Smooth muscle cell (in vitro differentiated cells): ENCODE data around the gene ITSN1. TPM values are rescaled to one million over a fixed set of nuclear protein-coding genes. Genes with fewer than 3 reads are reported as not detected.
"Not testable (repeated sequence)": the region's sequence is repeated elsewhere in the genome, so short reads cannot be mapped to it uniquely, and the experiment has no call there.

ENCODE experiments used
- DNase-seq: peaks from one replicate; lab custom pipeline; 2025; ENCODE audit not compliant: unreplicated experiment; lab: John Stamatoyannopoulos, UW
- H2AFZ ChIP-seq: fragments of 200-600 bp; sonication (generic); 2 replicates; pipeline ENCODE4 v1.6.0; 2016; ENCODE audit warnings: antibody characterized with exemption, low read depth, mild to moderate bottlenecking
- H3F3A ChIP-seq: fragments of 200-600 bp; sonication (generic); 2 replicates; pipeline ENCODE4 v1.6.0; 2017; ENCODE audit warnings: antibody characterized with exemption, low read depth
- H3K27ac ChIP-seq: fragments of 200-600 bp; sonication (generic); 2 replicates; pipeline ENCODE4 v1.5.1; 2016; ENCODE audit warnings: low read depth, mild to moderate bottlenecking
- H3K27me3 ChIP-seq: fragments of 200-600 bp; sonication (generic); 2 replicates; pipeline ENCODE4 v1.6.1; 2016; ENCODE audit warnings: low read depth, mild to moderate bottlenecking
- H3K36me3 ChIP-seq: fragments of 200-600 bp; sonication (generic); 2 replicates; pipeline ENCODE4 v1.5.1; 2016; ENCODE audit warnings: low read depth
- H3K4me1 ChIP-seq: fragments of 200-600 bp; sonication (generic); 2 replicates; pipeline ENCODE4 v1.5.1; 2016; ENCODE audit warnings: low read depth
- H3K4me2 ChIP-seq: fragments of 200-600 bp; sonication (generic); 2 replicates; pipeline ENCODE4 v1.6.0; 2016; ENCODE audit warnings: mild to moderate bottlenecking
- H3K4me3 ChIP-seq: fragments of 200-600 bp; sonication (generic); 2 replicates; pipeline ENCODE4 v1.5.1; 2016; ENCODE audit warnings: mild to moderate bottlenecking
- H3K79me2 ChIP-seq: fragments of 200-600 bp; sonication (generic); 2 replicates; pipeline ENCODE4 v1.6.0; 2016; ENCODE audit warnings: low read depth, mild to moderate bottlenecking
- H3K9ac ChIP-seq: fragments of 200-600 bp; sonication (generic); 2 replicates; pipeline ENCODE4 v1.6.0; 2016; ENCODE audit warnings: low read depth
- H3K9me3 ChIP-seq: fragments of 200-600 bp; sonication (generic); replicated peaks from 2 replicates; pipeline ENCODE4 v1.5.1; 2016; ENCODE audit warnings: low read depth
- H4K20me1 ChIP-seq: fragments of 200-600 bp; sonication (generic); 2 replicates; pipeline ENCODE4 v1.6.0; 2016; ENCODE audit warnings: low read depth
- WGBS: methylation state at CpG from one replicate; pipeline ENCODE4 v1.1.7; 2016; ENCODE audit warnings: low lambda C conversion rate; 5-methylcytosine and 5-hydroxymethylcytosine counted together
- polyA plus RNA-seq: library from polyadenylated mRNA; unstranded; fragments of >200 nt; fragmentation: Nextera tagmentation; extraction: Ambion mirVana; gene quantifications from 2 replicates; pipeline ENCODE4 v1.2.1, GENCODE V29; 2016
- total RNA-seq: library from RNA; depleted of rRNA; stranded (reverse); fragments of >200 nt; gene quantifications from 2 replicates; pipeline ENCODE4 v1.2.3, GENCODE V29; 2014
- TF ChIP-seq, protein P1 (sequence below): fragments of 200-600 bp; sonication (generic); IDR thresholded peaks from 2 replicates; pipeline ENCODE4 v1.5.1; 2017; ENCODE audit warnings: borderline replicate concordance, mild to moderate bottlenecking, antibody characterized with exemption; ENCODE audit not compliant: insufficient read depth, poor library complexity, severe bottlenecking

The ITSN1 gene
- total and polyA plus RNA-seq, 2 experiments from 2014 or later = 36.4 to 76.5 TPM

DNA sequence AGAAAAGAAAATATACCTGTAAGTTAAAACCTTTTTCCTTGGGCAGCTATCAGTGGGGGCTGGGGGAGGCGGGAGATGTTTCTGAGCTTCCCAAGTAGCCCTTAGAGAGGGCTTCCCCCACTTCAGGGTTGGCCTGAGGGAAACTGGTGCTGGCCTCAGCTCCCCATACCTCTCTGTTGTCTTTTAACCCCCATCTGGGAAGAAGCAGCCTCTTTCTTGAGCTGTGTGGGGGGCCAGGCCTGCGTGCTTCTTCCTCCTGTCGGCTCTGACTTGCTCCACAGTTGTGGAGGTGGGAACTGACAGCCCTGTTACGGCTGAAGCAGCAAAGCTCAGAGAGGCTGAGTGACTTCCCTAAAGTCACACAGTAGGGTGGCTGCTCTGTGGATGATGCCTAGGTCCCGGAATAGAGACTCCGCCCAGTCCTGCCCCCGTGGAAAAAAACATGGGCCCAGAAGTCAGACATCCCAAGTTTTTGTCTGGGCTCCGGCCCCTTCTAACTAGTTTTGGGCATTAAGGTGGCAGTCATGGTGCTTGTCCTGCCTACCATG is 218.1 kb downstream of the ITSN1 start:
- no peak overlapping the region for H2AFZ ChIP-seq
- no peak overlapping the region for H3K9ac ChIP-seq
- no peaks in the 10 kb centered on the region for H3K79me2 ChIP-seq
- no peaks in the 10 kb centered on the region for H3K9me3 ChIP-seq
- H3K27ac ChIP-seq = no peak overlapping the region
- TF ChIP-seq, protein P1, sequence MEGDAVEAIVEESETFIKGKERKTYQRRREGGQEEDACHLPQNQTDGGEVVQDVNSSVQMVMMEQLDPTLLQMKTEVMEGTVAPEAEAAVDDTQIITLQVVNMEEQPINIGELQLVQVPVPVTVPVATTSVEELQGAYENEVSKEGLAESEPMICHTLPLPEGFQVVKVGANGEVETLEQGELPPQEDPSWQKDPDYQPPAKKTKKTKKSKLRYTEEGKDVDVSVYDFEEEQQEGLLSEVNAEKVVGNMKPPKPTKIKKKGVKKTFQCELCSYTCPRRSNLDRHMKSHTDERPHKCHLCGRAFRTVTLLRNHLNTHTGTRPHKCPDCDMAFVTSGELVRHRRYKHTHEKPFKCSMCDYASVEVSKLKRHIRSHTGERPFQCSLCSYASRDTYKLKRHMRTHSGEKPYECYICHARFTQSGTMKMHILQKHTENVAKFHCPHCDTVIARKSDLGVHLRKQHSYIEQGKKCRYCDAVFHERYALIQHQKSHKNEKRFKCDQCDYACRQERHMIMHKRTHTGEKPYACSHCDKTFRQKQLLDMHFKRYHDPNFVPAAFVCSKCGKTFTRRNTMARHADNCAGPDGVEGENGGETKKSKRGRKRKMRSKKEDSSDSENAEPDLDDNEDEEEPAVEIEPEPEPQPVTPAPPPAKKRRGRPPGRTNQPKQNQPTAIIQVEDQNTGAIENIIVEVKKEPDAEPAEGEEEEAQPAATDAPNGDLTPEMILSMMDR = no peak
- no peak for DNase-seq
- no peaks in the 10 kb centered on the region for H3K27me3 ChIP-seq
- peaks cover 11% of the 10 kb centered on the region for H3K4me1 ChIP-seq
- H3K4me3 ChIP-seq = no peak overlapping the region
- no peaks in the 10 kb centered on the region for H3F3A ChIP-seq
- no peaks in the 10 kb centered on the region for H4K20me1 ChIP-seq
- no peaks in the 10 kb centered on the region for H3K36me3 ChIP-seq
- no peak overlapping the region for H3K4me2 ChIP-seq
- WGBS = 96% methylated on average over 8 of the region's 8 CpGs

DNA sequence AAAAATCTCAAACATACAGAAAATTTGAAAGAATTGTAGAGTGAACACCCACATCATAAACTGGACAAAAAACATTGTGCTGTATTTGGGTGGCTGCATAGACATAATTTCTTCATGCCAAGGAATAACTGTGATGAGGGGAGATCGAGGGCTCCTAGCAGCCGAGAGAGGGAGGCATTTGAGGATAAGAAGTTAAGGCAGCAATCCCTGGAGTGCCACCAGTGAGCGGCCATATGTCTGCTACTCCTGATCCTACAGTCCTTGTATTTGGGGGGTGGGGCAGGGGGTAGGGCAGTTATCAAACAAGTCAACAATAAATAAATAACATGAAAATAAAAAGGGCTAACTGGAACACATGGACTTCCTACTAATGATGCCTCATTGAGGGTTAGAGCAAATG is 218.8 kb downstream of the ITSN1 start:
- Histone ChIP-seq H3K4me2 (no peak overlapping the region), H3K36me3 (no peaks in the 10 kb centered on the region), H3K4me1 (peaks cover 11% of the 10 kb centered on the region), H4K20me1 (no peaks in the 10 kb centered on the region), H2AFZ (no peak overlapping the region), H3K27me3 (no peaks in the 10 kb centered on the region), H3K9me3 (no peaks in the 10 kb centered on the region), H3F3A (peaks cover 3% of the 10 kb centered on the region), H3K79me2 (no peaks in the 10 kb centered on the region), H3K4me3 (no peak overlapping the region), H3K27ac (no peak overlapping the region), H3K9ac (no peak overlapping the region)
- 71% methylated on average over 3 of the region's 3 CpGs for WGBS
- TF ChIP-seq, protein P1 = no peak
- no peak for DNase-seq

DNA sequence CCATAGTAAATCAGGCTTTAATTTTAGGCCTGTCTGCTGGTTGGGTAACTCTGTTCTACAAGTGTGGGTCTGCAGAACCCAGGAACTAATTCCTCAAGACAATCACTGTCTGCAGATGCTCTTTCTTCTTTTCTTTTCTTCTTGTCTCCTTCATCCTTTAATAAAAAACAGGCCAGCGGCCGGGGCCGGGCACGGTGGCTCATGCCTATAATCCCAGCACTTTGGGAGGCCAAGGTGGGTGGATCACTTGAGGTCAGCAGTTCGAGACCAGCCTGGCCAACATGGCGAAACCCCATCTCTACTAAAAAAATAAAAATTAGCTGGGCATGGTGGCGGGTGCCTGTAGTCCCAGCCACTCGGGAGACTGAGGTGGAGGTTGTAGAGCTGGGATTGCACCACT is 220.9 kb downstream of the ITSN1 start:
- 96% methylated on average over 8 of the region's 8 CpGs for WGBS
- not testable (repeated sequence) for H3K4me3 ChIP-seq, H3K4me1 ChIP-seq, H3K36me3 ChIP-seq, H3K27me3 ChIP-seq, H2AFZ ChIP-seq, H3K79me2 ChIP-seq, H3K4me2 ChIP-seq, H3K9me3 ChIP-seq, H3K27ac ChIP-seq, H4K20me1 ChIP-seq, H3K9ac ChIP-seq, H3F3A ChIP-seq, DNase-seq

DNA sequence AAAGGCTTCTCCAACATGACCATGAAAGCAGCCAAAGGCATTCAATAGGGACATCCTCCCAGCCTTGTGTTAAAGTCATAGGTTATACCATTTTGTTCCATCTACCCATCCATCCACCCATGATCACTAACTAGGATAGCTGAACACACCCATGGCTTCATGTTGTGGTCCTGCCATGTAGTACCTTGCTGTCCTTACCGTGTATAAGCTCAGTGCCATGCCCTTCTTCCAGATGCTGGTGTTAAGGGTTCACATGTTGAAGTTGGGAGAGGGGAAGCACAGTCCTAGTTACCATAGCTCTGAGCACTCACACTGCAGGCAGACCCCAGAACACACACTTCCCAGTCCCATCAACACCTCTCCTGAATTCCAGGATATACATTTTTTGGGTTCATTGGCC is 221.8 kb downstream of the ITSN1 start:
- Histone ChIP-seq H4K20me1 (no peaks in the 10 kb centered on the region), H3K9me3 (no peaks in the 10 kb centered on the region), H2AFZ (no peak overlapping the region), H3K27ac (no peak overlapping the region), H3K4me1 (no peaks in the 10 kb centered on the region), H3K79me2 (no peaks in the 10 kb centered on the region), H3K9ac (no peak overlapping the region), H3K27me3 (no peaks in the 10 kb centered on the region), H3F3A (peaks cover 3% of the 10 kb centered on the region), H3K4me2 (no peak overlapping the region), H3K4me3 (no peak overlapping the region), H3K36me3 (no peaks in the 10 kb centered on the region)
- TF ChIP-seq, protein P1 = no peak
- DNase-seq = no peak
- 95% methylated on average over 1 of the region's 1 CpG for WGBS
